ENCODE results near the gene DUSP10.

DUSP10 gene

DNA sequence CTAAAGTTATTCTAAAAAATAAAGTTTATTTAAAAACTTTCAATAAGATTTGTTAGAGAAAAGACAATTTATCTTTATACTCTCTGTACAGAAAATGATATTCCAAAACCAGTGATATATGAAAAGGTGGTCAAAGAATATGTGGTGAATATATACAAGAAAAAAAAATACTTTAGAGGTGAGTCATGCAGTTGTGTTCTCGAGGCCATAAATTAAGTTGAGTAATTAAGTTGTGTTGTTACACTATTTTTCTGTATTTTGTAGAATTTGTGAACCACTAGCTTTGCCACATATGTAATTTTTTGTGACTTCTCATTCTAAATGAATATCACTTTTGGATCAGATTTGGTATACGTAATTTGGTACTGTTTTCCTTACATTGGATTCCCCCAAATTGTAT is 23.6 kb upstream of the DUSP10 start:
- Histone ChIP-seq H3K9me3 (ENCODE audit: control insufficient read depth, insufficient read depth, low read length) (no peaks in the 10 kb centered on the region), H3K9ac (ENCODE audit: low read depth, low read length) (no peak overlapping the region)

GRCh38 chr1:221762121-221762520 is 20.2 kb upstream of the DUSP10 start:
- Histone ChIP-seq H3K27ac (ENCODE audit: low read depth, low read length) (no peak overlapping the region), H3K9me3 (ENCODE audit: control insufficient read depth, insufficient read depth, low read length) (no peaks in the 10 kb centered on the region), H3K4me1 (ENCODE audit: control insufficient read depth, insufficient read depth, low read length) (no peaks in the 10 kb centered on the region), H3K9ac (ENCODE audit: low read depth, low read length) (no peak overlapping the region), H3K4me3 (ENCODE audit: low read depth, low read length) (no peak overlapping the region), H3K27me3 (ENCODE audit: control insufficient read depth, insufficient read depth, low read length) (no peaks in the 10 kb centered on the region), H3K36me3 (ENCODE audit: control insufficient read depth, insufficient read depth, low read length) (no peaks in the 10 kb centered on the region)

More for the DNA sequence above, 23.6 kb upstream of the DUSP10 start:
- Histone ChIP-seq H3K4me1 (ENCODE audit: control insufficient read depth, insufficient read depth, low read length) (no peaks in the 10 kb centered on the region), H3K27ac (ENCODE audit: low read depth, low read length) (no peak overlapping the region), H3K36me3 (ENCODE audit: control insufficient read depth, insufficient read depth, low read length) (no peaks in the 10 kb centered on the region), H3K4me3 (ENCODE audit: low read depth, low read length) (no peak overlapping the region), H3K27me3 (ENCODE audit: control insufficient read depth, insufficient read depth, low read length) (no peaks in the 10 kb centered on the region)

GRCh38 chr1:221761354-221762002 is 19.6 kb upstream of the DUSP10 start:
- Histone ChIP-seq H3K4me3 (ENCODE audit: low read depth, low read length) (no peak overlapping the region), H3K36me3 (ENCODE audit: control insufficient read depth, insufficient read depth, low read length) (no peaks in the 10 kb centered on the region), H3K9me3 (ENCODE audit: control insufficient read depth, insufficient read depth, low read length) (no peaks in the 10 kb centered on the region), H3K9ac (ENCODE audit: low read depth, low read length) (no peak overlapping the region), H3K27ac (ENCODE audit: low read depth, low read length) (no peak overlapping the region), H3K27me3 (ENCODE audit: control insufficient read depth, insufficient read depth, low read length) (no peaks in the 10 kb centered on the region), H3K4me1 (ENCODE audit: control insufficient read depth, insufficient read depth, low read length) (no peaks in the 10 kb centered on the region)

DNA sequence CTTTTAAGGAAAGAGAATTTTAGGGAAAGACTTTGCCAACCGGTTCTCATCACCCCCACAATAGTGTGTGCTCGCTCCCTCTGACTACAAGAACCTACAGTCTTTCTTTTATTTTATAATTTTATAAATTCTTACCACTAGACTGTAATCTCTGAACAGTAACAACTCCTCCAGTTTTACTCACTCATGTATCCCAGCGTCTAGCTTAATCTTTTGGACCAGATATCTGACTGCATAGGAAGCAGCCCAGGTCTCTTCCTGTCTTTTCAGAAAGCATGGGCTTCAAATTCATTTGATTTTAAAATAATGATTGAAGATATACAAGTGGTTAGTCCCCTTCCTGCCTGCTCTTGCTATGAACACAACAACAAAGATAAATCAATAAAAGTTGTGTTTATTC is 19.0 kb upstream of the DUSP10 start:
- Histone ChIP-seq H3K9ac (ENCODE audit: low read depth, low read length) (no peak overlapping the region), H3K4me3 (ENCODE audit: low read depth, low read length) (no peak overlapping the region), H3K27ac (ENCODE audit: low read depth, low read length) (no peak overlapping the region), H3K9me3 (ENCODE audit: control insufficient read depth, insufficient read depth, low read length) (no peaks in the 10 kb centered on the region), H3K4me1 (ENCODE audit: control insufficient read depth, insufficient read depth, low read length) (no peaks in the 10 kb centered on the region), H3K27me3 (ENCODE audit: control insufficient read depth, insufficient read depth, low read length) (no peaks in the 10 kb centered on the region), H3K36me3 (ENCODE audit: control insufficient read depth, insufficient read depth, low read length) (no peaks in the 10 kb centered on the region)

DNA sequence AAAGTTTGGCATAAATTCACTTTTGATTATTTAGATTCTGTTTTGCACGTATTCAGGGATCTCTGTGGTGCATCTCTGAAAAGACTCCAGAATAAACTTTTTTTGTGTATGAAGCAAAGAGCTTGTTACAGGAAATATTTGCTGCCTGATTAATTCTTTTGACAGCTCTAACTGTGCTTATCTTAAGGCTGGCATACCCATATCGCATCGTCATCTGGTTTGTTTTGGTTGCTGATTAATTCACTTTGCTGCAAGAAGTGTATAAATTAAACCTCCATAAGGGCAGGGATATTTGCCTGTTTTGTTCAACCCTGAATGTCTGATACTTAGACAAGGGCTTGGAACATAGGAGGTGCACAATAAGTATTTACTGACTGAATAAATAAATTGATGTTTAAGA is 17.5 kb upstream of the DUSP10 start:
- Histone ChIP-seq H3K36me3 (ENCODE audit: control insufficient read depth, insufficient read depth, low read length) (no peaks in the 10 kb centered on the region), H3K27ac (ENCODE audit: low read depth, low read length) (no peak overlapping the region), H3K9ac (ENCODE audit: low read depth, low read length) (no peak overlapping the region), H3K27me3 (ENCODE audit: control insufficient read depth, insufficient read depth, low read length) (no peaks in the 10 kb centered on the region), H3K4me3 (ENCODE audit: low read depth, low read length) (no peak overlapping the region), H3K4me1 (ENCODE audit: control insufficient read depth, insufficient read depth, low read length) (no peaks in the 10 kb centered on the region), H3K9me3 (ENCODE audit: control insufficient read depth, insufficient read depth, low read length) (no peaks in the 10 kb centered on the region)

DNA sequence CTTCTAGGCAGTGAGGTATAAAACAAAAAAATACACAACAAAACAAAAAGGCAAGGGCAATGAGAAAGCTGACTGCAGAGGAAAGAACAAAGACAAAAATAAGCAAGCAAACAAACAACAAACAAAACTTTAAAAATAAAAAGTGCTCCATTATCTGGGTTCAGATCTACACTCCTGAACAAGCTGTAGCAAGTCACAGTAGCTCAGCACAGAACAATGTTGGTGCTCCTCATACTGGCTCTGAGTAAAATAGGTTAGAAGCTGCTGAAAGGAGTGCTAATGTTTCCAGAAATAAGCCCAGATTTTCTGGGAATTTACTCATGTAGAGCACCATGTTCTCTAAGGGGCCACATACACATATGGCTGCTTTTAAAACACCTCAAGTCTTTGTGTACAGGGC is 16.6 kb upstream of the DUSP10 start:
- no peak overlapping the region for H3K9ac ChIP-seq (ENCODE audit: low read depth, low read length)
- H3K36me3 ChIP-seq (ENCODE audit: control insufficient read depth, insufficient read depth, low read length), result no peaks in the 10 kb centered on the region
- no peaks in the 10 kb centered on the region for H3K27me3 ChIP-seq (ENCODE audit: control insufficient read depth, insufficient read depth, low read length)
- H3K4me3 ChIP-seq (ENCODE audit: low read depth, low read length), result no peak overlapping the region
- H3K27ac ChIP-seq (ENCODE audit: low read depth, low read length), result no peak overlapping the region
- H3K9me3 ChIP-seq (ENCODE audit: control insufficient read depth, insufficient read depth, low read length), result no peaks in the 10 kb centered on the region
- no peaks in the 10 kb centered on the region for H3K4me1 ChIP-seq (ENCODE audit: control insufficient read depth, insufficient read depth, low read length)

DNA sequence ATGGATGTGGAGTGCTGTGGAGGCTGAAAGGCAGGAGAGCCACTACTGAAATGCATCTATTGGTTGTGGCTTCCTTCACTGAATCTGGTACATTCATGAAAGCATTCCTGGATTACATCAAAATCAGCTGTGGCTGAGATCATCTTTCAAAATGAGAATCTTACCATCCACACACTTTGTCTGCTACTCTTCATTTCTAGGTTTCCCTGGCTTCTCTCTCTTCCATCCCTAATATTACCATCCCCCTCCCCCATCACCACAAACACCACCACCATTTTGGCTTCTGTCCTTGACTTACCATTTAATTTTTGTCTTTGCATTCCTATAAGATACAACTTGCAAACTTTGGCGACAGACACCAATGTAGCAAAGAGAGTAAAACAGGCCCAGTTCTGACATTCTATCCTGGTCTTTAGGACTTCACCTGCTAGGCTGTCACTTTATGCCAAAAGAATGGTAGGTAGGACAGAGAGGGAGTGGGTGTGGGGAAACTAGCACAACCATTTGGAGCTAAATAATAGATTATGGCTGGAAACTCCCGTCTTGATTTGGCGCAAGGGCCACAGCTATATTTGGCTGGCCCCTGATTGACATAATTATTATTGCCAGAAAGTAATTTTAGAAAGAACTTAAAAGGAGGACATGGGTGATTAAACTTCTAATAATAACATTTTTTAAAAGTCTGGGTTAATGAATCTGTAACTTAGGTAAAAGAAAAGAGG is 15.1 kb upstream of the DUSP10 start:
- no peak overlapping the region for H3K4me3 ChIP-seq (ENCODE audit: low read depth, low read length)
- no peak overlapping the region for H3K9ac ChIP-seq (ENCODE audit: low read depth, low read length)
- no peaks in the 10 kb centered on the region for H3K27me3 ChIP-seq (ENCODE audit: control insufficient read depth, insufficient read depth, low read length)
- H3K9me3 ChIP-seq (ENCODE audit: control insufficient read depth, insufficient read depth, low read length), result no peaks in the 10 kb centered on the region
- no peak overlapping the region for H3K27ac ChIP-seq (ENCODE audit: low read depth, low read length)
- no peaks in the 10 kb centered on the region for H3K4me1 ChIP-seq (ENCODE audit: control insufficient read depth, insufficient read depth, low read length)
- H3K36me3 ChIP-seq (ENCODE audit: control insufficient read depth, insufficient read depth, low read length), result no peaks in the 10 kb centered on the region

DNA sequence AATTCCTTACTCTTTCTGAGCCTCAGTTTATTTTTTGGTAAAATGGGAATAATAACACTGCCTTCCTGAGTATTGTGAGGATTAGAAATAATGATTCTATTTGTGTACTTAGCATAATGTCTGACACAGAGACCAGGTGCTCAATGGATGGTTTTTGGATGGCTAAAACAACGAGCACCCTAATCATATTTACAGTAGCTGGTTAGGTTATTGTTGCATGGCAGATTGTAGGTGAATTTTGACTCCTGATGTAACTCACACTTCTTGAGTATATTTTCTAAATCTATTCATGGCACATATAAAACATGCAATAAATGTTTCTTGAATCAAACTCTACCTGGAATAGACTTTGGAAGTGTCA is 11.9 kb upstream of the DUSP10 start:
- no peaks in the 10 kb centered on the region for H3K36me3 ChIP-seq (ENCODE audit: control insufficient read depth, insufficient read depth, low read length)
- H3K9ac ChIP-seq (ENCODE audit: low read depth, low read length), result no peak overlapping the region
- no peaks in the 10 kb centered on the region for H3K4me1 ChIP-seq (ENCODE audit: control insufficient read depth, insufficient read depth, low read length)
- H3K27me3 ChIP-seq (ENCODE audit: control insufficient read depth, insufficient read depth, low read length), result no peaks in the 10 kb centered on the region
- no peak overlapping the region for H3K4me3 ChIP-seq (ENCODE audit: low read depth, low read length)
- H3K27ac ChIP-seq (ENCODE audit: low read depth, low read length), result no peak overlapping the region
- no peaks in the 10 kb centered on the region for H3K9me3 ChIP-seq (ENCODE audit: control insufficient read depth, insufficient read depth, low read length)

DNA sequence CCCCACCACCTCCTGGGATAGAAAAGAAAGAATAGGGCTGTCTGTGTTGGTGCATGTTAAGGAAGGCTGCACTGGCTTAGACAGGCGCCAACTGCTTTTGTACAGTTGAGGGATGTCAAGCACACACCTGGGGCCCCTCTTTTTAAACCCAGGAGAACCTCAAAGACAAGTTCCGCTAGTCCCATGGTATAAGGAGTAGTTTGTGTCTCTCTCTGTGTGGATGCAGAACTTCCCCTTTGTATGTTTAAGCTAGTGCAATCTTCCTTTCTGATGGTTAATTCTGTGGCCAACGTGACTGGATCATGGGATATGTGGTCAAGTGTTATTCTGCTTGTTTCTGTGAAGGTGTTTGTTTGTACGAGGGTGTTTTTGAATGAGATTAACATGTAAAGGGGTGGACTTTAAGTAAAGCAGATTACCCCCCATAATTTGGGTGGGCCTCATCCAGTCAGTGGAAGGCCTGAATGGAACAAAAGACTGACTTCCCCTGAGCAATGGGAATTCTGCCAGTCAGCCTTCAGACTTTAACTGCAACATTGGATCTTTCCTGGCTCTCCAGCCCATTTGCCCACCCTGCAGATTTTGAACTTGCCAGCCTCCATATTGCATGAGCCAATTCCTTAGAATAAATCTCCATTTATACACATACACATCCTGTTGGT is 9.5 kb upstream of the DUSP10 start:
- H3K36me3 ChIP-seq (ENCODE audit: control insufficient read depth, insufficient read depth, low read length), result no peaks in the 10 kb centered on the region
- H3K4me1 ChIP-seq (ENCODE audit: control insufficient read depth, insufficient read depth, low read length), result no peaks in the 10 kb centered on the region
- H3K27ac ChIP-seq (ENCODE audit: low read depth, low read length), result no peak overlapping the region
- no peak overlapping the region for H3K4me3 ChIP-seq (ENCODE audit: low read depth, low read length)
- H3K9me3 ChIP-seq (ENCODE audit: control insufficient read depth, insufficient read depth, low read length), result no peaks in the 10 kb centered on the region
- H3K9ac ChIP-seq (ENCODE audit: low read depth, low read length), result no peak overlapping the region
- H3K27me3 ChIP-seq (ENCODE audit: control insufficient read depth, insufficient read depth, low read length), result no peaks in the 10 kb centered on the region

- Histone ChIP-seq H3K9ac (ENCODE audit: low read depth, low read length) (no peak overlapping the region), H3K4me3 (ENCODE audit: low read depth, low read length) (no peak overlapping the region), H3K27ac (ENCODE audit: low read depth, low read length) (no peak overlapping the region), H3K4me1 (ENCODE audit: control insufficient read depth, insufficient read depth, low read length) (no peaks in the 10 kb centered on the region), H3K27me3 (ENCODE audit: control insufficient read depth, insufficient read depth, low read length) (no peaks in the 10 kb centered on the region), H3K36me3 (ENCODE audit: control insufficient read depth, insufficient read depth, low read length) (no peaks in the 10 kb centered on the region), H3K9me3 (ENCODE audit: control insufficient read depth, insufficient read depth, low read length) (no peaks in the 10 kb centered on the region)
Observed at GRCh38 chr1:221748981-221749380, 7.1 kb upstream of the DUSP10 start.

DNA sequence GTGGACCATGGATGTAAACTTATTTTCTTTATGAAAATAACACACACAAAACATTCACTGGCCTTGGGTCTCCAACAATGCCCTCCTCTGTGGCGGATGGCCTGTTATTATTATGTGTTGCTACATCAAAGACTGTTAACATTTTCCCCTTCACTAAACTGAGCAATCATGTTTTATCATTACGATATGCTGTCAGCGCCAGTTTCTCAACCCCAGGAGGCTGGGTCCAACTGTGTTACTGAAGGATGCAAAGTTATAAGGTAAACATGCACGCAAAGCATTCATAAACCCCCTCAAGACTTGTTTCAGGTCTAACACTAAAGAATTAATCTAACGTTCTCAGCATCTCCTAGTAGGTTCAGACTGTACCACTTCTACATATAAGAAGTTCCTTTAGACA is 6.0 kb upstream of the DUSP10 start:
- peaks cover 6% of the 10 kb centered on the region for H3K4me1 ChIP-seq (ENCODE audit: control insufficient read depth, insufficient read depth, low read length)
- no peak overlapping the region for H3K9ac ChIP-seq (ENCODE audit: low read depth, low read length)
- no peak overlapping the region for H3K4me3 ChIP-seq (ENCODE audit: low read depth, low read length)
- no peaks in the 10 kb centered on the region for H3K9me3 ChIP-seq (ENCODE audit: control insufficient read depth, insufficient read depth, low read length)
- no peaks in the 10 kb centered on the region for H3K27me3 ChIP-seq (ENCODE audit: control insufficient read depth, insufficient read depth, low read length)
- no peak overlapping the region for H3K27ac ChIP-seq (ENCODE audit: low read depth, low read length)
- no peaks in the 10 kb centered on the region for H3K36me3 ChIP-seq (ENCODE audit: control insufficient read depth, insufficient read depth, low read length)

All from HUES48 (cell line).